Astrocyte (in vitro differentiated cells and primary cell): Measurements from ENCODE around the gene IFIT1. TPM values are rescaled to one million over a fixed set of nuclear protein-coding genes. Genes with fewer than 3 reads are reported as not detected.
"Not testable (repeated sequence)": the region's sequence is repeated elsewhere in the genome, so short reads cannot be mapped to it uniquely, and the experiment has no call there.

ENCODE experiments used
- DNase-seq: peaks from one replicate; pipeline ENCODE4 v3.0.0-alpha.2; 2010; ENCODE audit warnings: low read depth
- FAIRE-seq: peaks from 2 replicates; lab custom pipeline; 2011; peaks lifted over from hg19 to GRCh38; lab: Jason Lieb, UNC
- H2AFZ ChIP-seq: 2 replicates; pipeline ENCODE4 v1.6.0; 2012; ENCODE audit warnings: low read depth, low read length, inconsistent platforms
- H3K27ac ChIP-seq: 2 replicates; pipeline ENCODE4 v1.5.1; 2011; ENCODE audit warnings: low read depth, low read length, inconsistent platforms
- H3K27me3 ChIP-seq: 2 replicates; pipeline ENCODE4 v1.6.0; 2011; ENCODE audit warnings: low read length, inconsistent platforms; ENCODE audit not compliant: insufficient read depth
- H3K36me3 ChIP-seq: 2 replicates; pipeline ENCODE4 v1.5.1; 2011; ENCODE audit warnings: low read length, inconsistent platforms; ENCODE audit not compliant: insufficient read depth
- H3K4me1 ChIP-seq: 2 replicates; pipeline ENCODE4 v1.5.1; 2011; ENCODE audit warnings: low read length, inconsistent platforms; ENCODE audit not compliant: insufficient read depth
- H3K4me2 ChIP-seq: 2 replicates; pipeline ENCODE4 v1.6.0; 2012; ENCODE audit warnings: low read length, inconsistent platforms
- H3K4me3 ChIP-seq: 2 replicates; pipeline ENCODE4 v1.5.1; 2011; ENCODE audit warnings: low read depth, mild to moderate bottlenecking, low read length, inconsistent platforms; ENCODE audit not compliant: insufficient read depth
- H3K79me2 ChIP-seq: 2 replicates; pipeline ENCODE4 v1.6.0; 2012; ENCODE audit warnings: mild to moderate bottlenecking, low read length, inconsistent platforms; ENCODE audit not compliant: insufficient read depth
- H3K9ac ChIP-seq: 2 replicates; pipeline ENCODE4 v1.6.0; 2012; ENCODE audit warnings: mild to moderate bottlenecking, low read length, inconsistent platforms
- H3K9me3 ChIP-seq: 2 replicates; pipeline ENCODE4 v1.5.1; 2012; ENCODE audit warnings: low read depth, mild to moderate bottlenecking, low read length, inconsistent platforms; ENCODE audit not compliant: insufficient read depth
- H4K20me1 ChIP-seq: 2 replicates; pipeline ENCODE4 v1.6.0; 2012; ENCODE audit warnings: low read length, inconsistent platforms; ENCODE audit not compliant: insufficient read depth
- H3K27ac Mint-ChIP-seq: one replicate; pipeline ENCODE4 v1.8.0; 2021; ENCODE audit warnings: mild to moderate bottlenecking, mixed read lengths; ENCODE audit not compliant: unreplicated experiment
- H3K27me3 Mint-ChIP-seq: one replicate; pipeline ENCODE4 v1.8.0; 2021; ENCODE audit warnings: low read depth, mixed read lengths; ENCODE audit not compliant: unreplicated experiment
- H3K36me3 Mint-ChIP-seq: one replicate; pipeline ENCODE4 v1.8.0; 2021; ENCODE audit warnings: low read depth, mixed read lengths; ENCODE audit not compliant: unreplicated experiment
- H3K4me1 Mint-ChIP-seq: one replicate; pipeline ENCODE4 v1.8.0; 2021; ENCODE audit warnings: low read depth, mixed read lengths; ENCODE audit not compliant: unreplicated experiment
- H3K4me3 Mint-ChIP-seq: one replicate; pipeline ENCODE4 v1.8.0; 2021; ENCODE audit warnings: mild to moderate bottlenecking, moderate library complexity, mixed read lengths; ENCODE audit not compliant: unreplicated experiment
- H3K9me3 Mint-ChIP-seq: one replicate; pipeline ENCODE4 v1.8.0; 2021; ENCODE audit warnings: mild to moderate bottlenecking, mixed read lengths; ENCODE audit not compliant: unreplicated experiment
- CTCF ChIP-seq: IDR thresholded peaks from 2 replicates; pipeline ENCODE4 v1.5.1; 2011; ENCODE audit warnings: low read depth, mild to moderate bottlenecking, inconsistent platforms, low read length, moderate library complexity; ENCODE audit not compliant: insufficient read depth
- EZH2 ChIP-seq: IDR thresholded peaks from 2 replicates; pipeline ENCODE4 v1.6.1; 2012; ENCODE audit warnings: mild to moderate bottlenecking, low read length, inconsistent platforms; ENCODE audit not compliant: insufficient read depth
- total RNA-seq: library from RNA; stranded (reverse); gene quantifications from 2 replicates; pipeline ENCODE4 v1.2.1, GENCODE V29; 2021

Gene IFIT1
- total RNA-seq, 1 donor from 2014 or later = 335 TPM

DNA sequence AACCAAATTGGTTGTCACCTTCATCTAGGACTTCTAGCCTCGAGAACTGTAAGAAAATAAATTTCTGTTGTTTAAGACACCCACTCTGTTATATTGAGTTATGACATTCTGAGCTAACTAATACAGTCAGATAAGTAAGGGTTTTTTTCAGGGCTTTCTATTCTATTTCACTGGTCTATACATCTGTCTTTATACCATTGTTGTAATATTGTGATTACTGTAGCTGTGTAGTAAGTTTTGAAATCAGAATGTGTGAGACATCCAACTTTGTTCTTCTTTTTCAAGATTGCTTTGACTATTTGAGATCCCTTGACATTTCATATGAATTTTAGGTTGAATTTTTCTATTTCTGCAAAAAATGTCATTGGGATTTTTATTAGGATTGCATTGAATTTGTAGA, 7.5 kb downstream of the IFIT1 start:
- H4K20me1 ChIP-seq = no peaks in the 10 kb centered on the region
- no peak overlapping the region for H3K27ac Mint-ChIP-seq
- no peak for FAIRE-seq
- no peaks in the 10 kb centered on the region for H3K9me3 Mint-ChIP-seq
- peaks cover 37% of the 10 kb centered on the region for H3K36me3 Mint-ChIP-seq
- no peak overlapping the region for H3K4me3 ChIP-seq
- H3K79me2 ChIP-seq = no peaks in the 10 kb centered on the region
- H3K4me2 ChIP-seq = no peak overlapping the region
- no peaks in the 10 kb centered on the region for H3K9me3 ChIP-seq
- no peaks in the 10 kb centered on the region for H3K36me3 ChIP-seq
- H3K27me3 Mint-ChIP-seq = no peaks in the 10 kb centered on the region
- DNase-seq = no peak
- no peaks in the 10 kb centered on the region for H3K4me1 ChIP-seq
- H3K27ac ChIP-seq = no peak overlapping the region
- no peak overlapping the region for H2AFZ ChIP-seq
- no peak for TF ChIP-seq EZH2
- TF ChIP-seq CTCF = no peak
- peaks cover 44% of the 10 kb centered on the region for H3K4me1 Mint-ChIP-seq
- H3K27me3 ChIP-seq = no peaks in the 10 kb centered on the region
- no peak overlapping the region for H3K9ac ChIP-seq
- peak overlapping the region; percentile 83 for H3K4me3 Mint-ChIP-seq

DNA sequence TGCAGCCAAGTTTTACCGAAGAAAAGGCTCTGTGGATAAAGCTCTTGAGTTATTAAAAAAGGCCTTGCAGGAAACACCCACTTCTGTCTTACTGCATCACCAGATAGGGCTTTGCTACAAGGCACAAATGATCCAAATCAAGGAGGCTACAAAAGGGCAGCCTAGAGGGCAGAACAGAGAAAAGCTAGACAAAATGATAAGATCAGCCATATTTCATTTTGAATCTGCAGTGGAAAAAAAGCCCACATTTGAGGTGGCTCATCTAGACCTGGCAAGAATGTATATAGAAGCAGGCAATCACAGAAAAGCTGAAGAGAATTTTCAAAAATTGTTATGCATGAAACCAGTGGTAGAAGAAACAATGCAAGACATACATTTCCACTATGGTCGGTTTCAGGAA, 10.6 kb downstream of the IFIT1 start:
- no peaks in the 10 kb centered on the region for H3K4me1 ChIP-seq
- H2AFZ ChIP-seq = no peak overlapping the region
- Mint-ChIP-seq H3K27me3 (no peaks in the 10 kb centered on the region), H3K9me3 (peaks cover 3% of the 10 kb centered on the region), H3K27ac (no peak overlapping the region), H3K36me3 (peaks cover 45% of the 10 kb centered on the region), H3K4me1 (peaks cover 37% of the 10 kb centered on the region), H3K4me3 (peak overlapping the region; percentile 11)
- no peaks in the 10 kb centered on the region for H3K9me3 ChIP-seq
- no peaks in the 10 kb centered on the region for H4K20me1 ChIP-seq
- no peak overlapping the region for H3K9ac ChIP-seq
- FAIRE-seq (no peak), DNase-seq (no peak)
- H3K27me3 ChIP-seq = no peaks in the 10 kb centered on the region
- no peaks in the 10 kb centered on the region for H3K79me2 ChIP-seq
- no peak for TF ChIP-seq CTCF
- TF ChIP-seq EZH2 = no peak
- no peak overlapping the region for H3K27ac ChIP-seq
- no peaks in the 10 kb centered on the region for H3K36me3 ChIP-seq
- no peak overlapping the region for H3K4me3 ChIP-seq
- no peak overlapping the region for H3K4me2 ChIP-seq

DNA sequence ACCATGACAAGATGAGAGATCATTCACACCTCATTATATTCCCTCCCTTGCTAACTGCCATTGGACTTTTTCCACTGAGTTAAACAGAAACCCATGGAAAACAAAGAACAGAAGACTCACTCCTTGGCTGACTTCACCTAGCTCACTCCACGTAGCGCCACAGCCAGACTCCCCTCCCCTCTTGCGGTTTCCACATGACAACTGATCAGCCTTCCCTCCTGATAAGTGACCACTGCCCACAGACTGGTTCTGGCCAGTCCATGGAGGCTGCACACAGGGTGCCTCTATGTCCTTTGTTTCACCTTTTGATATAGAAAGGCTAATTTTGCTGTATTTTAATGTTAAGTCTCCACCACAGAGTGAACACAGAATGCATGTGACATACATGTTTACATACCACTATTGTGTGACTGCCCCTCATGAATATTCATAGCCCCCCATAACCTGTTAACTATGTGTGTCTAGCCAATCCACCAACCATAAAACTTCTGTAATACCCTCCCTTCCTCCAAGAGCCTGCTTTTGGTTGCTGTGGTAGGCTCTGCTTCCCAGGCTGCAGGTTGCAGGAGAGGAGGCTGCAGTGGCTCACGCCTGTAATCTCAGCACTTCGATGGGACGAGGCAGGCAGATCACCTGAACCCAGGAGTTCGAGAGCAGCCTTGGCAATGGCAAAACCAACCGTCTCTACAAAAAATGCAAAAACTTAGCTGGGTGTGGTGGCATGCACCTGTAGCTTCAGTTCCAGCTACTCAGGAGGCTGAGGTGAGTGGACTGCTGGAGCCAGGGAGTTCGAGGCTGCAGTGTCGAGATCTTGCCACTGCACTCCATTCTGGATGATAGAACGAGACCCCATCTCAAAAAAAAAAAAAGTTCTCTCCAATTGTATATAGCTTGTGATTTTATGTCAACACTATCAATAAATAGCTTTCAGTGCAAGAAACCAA, 12.0 kb downstream of the IFIT1 start:
- Histone ChIP-seq H3K79me2 (no peaks in the 10 kb centered on the region), H2AFZ (no peak overlapping the region), H3K4me1 (no peaks in the 10 kb centered on the region), H3K36me3 (no peaks in the 10 kb centered on the region), H3K27ac (no peak overlapping the region), H3K27me3 (no peaks in the 10 kb centered on the region), H3K9me3 (no peaks in the 10 kb centered on the region), H4K20me1 (no peaks in the 10 kb centered on the region), H3K9ac (no peak overlapping the region), H3K4me3 (no peak overlapping the region), H3K4me2 (no peak overlapping the region)
- Mint-ChIP-seq H3K4me1 (peaks cover 29% of the 10 kb centered on the region), H3K27ac (no peak overlapping the region), H3K4me3 (peak overlapping the region; percentile 66), H3K9me3 (peaks cover 5% of the 10 kb centered on the region), H3K27me3 (no peaks in the 10 kb centered on the region), H3K36me3 (peaks cover 48% of the 10 kb centered on the region)
- FAIRE-seq (no peak), DNase-seq (peak; percentile 51)
- TF ChIP-seq CTCF = no peak
- TF ChIP-seq EZH2 = no peak

DNA sequence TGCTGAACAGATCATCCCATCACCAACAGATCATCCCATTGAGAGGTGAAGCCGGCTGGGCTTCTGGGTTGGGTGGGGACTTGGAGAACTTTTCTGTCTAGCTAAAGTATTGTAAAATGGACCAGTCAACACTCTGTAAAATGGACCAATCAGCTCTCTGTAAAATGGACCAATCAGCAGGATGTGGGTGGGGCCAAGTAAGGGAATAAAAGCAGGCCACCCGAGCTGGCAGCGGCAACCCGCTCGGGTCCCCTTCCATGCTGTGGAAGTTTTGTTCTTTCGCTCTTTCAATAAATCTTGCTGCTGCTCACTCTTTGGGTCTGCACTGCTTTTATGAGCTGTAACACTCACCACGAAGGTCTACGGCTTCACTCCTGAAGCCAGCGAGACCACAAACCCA, 13.8 kb downstream of the IFIT1 start:
- not testable (repeated sequence) for H3K4me2 ChIP-seq, DNase-seq, H3K27me3 ChIP-seq, H3K9ac ChIP-seq, H4K20me1 ChIP-seq, H3K27ac ChIP-seq, H3K79me2 ChIP-seq, H3K9me3 Mint-ChIP-seq, H3K36me3 ChIP-seq, H2AFZ ChIP-seq, H3K4me3 Mint-ChIP-seq, FAIRE-seq, H3K27ac Mint-ChIP-seq, H3K9me3 ChIP-seq, H3K27me3 Mint-ChIP-seq, H3K4me3 ChIP-seq, H3K4me1 ChIP-seq
- peaks cover 43% of the 10 kb centered on the region for H3K36me3 Mint-ChIP-seq
- peaks cover 16% of the 10 kb centered on the region for H3K4me1 Mint-ChIP-seq
